Muscle layer of duodenum (tissue), 2 donors: ENCODE results near the gene MLXIPL.
A peak's percentile ranks its signal among the peaks of the same experiment; 100 is the strongest.
"Not testable (repeated sequence)": the region's sequence is repeated elsewhere in the genome, so short reads cannot be mapped to it uniquely, and the experiment has no call there.

ENCODE experiments used
- H3K27ac ChIP-seq: one replicate; pipeline ENCODE4 v1.7.0; 2013; ENCODE audit warnings: mild to moderate bottlenecking, low read length
- H3K27me3 ChIP-seq: one replicate; pipeline ENCODE4 v1.7.0; 2013; ENCODE audit warnings: low read depth, mild to moderate bottlenecking, control low read depth, low read length
- H3K36me3 ChIP-seq, 2 donors: one replicate each; pipeline ENCODE4 v1.7.0; 2013; ENCODE audit warnings: low read length in 2 of 2, control low read depth in 1 of 2, mild to moderate bottlenecking in 1 of 2; ENCODE audit not compliant: insufficient read depth in 2 of 2, control insufficient read depth in 1 of 2
- H3K4me1 ChIP-seq, 2 donors: one replicate each; pipeline ENCODE4 v1.7.0; 2013; ENCODE audit warnings: low read length in 2 of 2, mild to moderate bottlenecking in 2 of 2, control low read depth in 1 of 2, moderate library complexity in 1 of 2; ENCODE audit not compliant: insufficient read depth in 2 of 2, control insufficient read depth in 1 of 2
- H3K4me3 ChIP-seq, 2 donors: one replicate each; pipeline ENCODE4 v1.7.0; 2013; ENCODE audit warnings: low read length in 2 of 2, low read depth in 1 of 2, mild to moderate bottlenecking in 1 of 2
- H3K9me3 ChIP-seq, 2 donors: one replicate each; pipeline ENCODE4 v1.7.0; 2013; ENCODE audit warnings: low read length in 2 of 2, control low read depth in 1 of 2, mild to moderate bottlenecking in 1 of 2; ENCODE audit not compliant: control insufficient read depth in 1 of 2
- donor health status: healthy.

Gene MLXIPL

DNA sequence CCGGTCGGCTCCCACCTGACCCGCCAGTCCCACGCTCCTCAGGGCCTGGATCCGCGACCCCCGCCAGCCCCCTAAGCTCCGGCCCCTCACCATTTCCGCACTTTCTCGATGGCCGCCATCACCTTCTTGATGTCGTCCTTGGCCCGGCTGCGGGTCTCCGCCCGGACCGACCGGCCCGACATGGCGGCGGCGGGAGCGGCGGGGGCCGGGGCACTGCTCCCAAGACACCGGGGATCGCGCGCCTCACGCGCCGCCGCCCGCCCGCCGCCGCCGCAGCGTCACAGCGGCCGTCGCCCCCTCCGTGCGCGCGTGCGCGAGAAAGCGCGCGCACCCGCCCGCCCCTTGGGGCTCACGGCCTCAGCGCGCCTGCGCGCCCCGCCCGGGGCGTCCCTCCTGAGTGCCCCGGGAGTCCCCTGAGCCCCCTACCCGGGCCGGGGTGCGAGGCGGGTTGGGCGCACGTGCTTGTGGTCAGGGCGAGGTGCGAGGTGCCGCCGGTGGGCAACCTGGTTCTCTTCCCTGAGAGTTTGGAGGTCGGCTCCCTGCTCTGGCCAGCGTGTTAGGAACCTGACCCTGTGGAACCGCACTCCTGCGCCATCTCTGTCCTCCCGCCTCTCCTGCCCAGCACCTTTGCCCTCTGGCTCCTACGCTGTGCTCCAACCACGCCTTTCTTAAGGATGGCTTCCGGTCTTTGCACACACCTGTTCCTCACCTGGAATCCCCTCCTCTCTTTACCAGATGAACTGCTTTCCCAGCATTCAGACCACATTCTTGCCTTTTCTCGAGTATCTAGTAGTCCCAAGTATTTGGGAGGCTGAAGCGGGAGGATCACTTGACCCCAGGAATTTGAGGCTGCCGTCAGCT, 66.7 kb downstream of the MLXIPL start, which contains the start of gene BCL7B:
Gene BCL7B (minus strand): TSS at position 294 of the 861 bp plus-strand sequence. CDS start 112 bp downstream, at position 182.
- no peaks in the 10 kb centered on the region for H3K27me3 ChIP-seq
- peaks cover 3% of the 10 kb centered on the region in 2 donors for H3K36me3 ChIP-seq
- no peaks in the 10 kb centered on the region for H3K9me3 ChIP-seq
- peaks cover 6 to 32% of the 10 kb centered on the region in 2 donors for H3K4me1 ChIP-seq
- peak within 1 kb of the TSS; percentile 92 for H3K27ac ChIP-seq
- peak within 1 kb of the TSS; percentile 74 to 94 for H3K4me3 ChIP-seq

GRCh38 chr7:73557108-73557396, 67.3 kb downstream of the MLXIPL start:
- no peaks in the 10 kb centered on the region for H3K27me3 ChIP-seq
- peaks cover 6 to 32% of the 10 kb centered on the region in 2 donors for H3K4me1 ChIP-seq
- peak overlapping the region; percentile 92 for H3K27ac ChIP-seq
- H3K4me3 ChIP-seq, result peak overlapping the region; percentile 74 to 94
- peaks cover 4 to 7% of the 10 kb centered on the region in 2 donors for H3K36me3 ChIP-seq
- H3K9me3 ChIP-seq, result no peaks in the 10 kb centered on the region

GRCh38 chr7:73556208-73557107, 67.9 kb downstream of the MLXIPL start:
- H3K9me3 ChIP-seq, result no peaks in the 10 kb centered on the region
- peak overlapping the region; percentile 74 to 94 for H3K4me3 ChIP-seq
- peaks cover 6 to 32% of the 10 kb centered on the region in 2 donors for H3K4me1 ChIP-seq
- H3K27ac ChIP-seq, result peak overlapping the region; percentile 92
- H3K36me3 ChIP-seq, result peaks cover 6 to 8% of the 10 kb centered on the region in 2 donors
- no peaks in the 10 kb centered on the region for H3K27me3 ChIP-seq

DNA sequence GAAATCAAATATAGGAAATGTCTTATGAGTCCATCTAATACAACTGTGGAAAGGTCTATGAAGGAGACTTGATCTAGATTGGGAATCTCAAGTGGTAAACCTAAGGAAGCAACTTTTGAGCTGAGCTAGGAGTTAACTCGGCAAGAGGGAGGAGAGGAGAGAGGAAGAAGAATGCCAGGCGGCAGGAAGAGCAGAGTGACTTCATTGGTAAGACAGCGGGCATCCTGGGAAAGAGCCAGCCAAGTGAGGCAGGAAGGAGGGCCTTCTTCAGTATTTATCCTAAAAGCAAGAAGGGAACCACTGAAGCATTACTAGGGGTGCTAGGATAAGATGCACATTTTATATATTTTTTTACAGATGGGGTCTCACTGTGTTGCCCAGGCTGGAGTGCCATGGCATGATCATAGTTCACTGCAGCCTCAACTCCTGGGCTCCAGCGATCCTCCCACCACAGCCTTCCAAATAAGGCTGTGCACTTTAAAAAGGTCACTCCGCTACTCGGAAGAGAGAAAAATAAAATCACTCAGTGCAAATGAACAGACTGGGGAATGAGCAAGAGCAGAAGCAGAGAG, 68.8 kb downstream of the MLXIPL start:
- H3K4me1 ChIP-seq, result peaks cover 6 to 32% of the 10 kb centered on the region in 2 donors
- peaks cover 13 to 14% of the 10 kb centered on the region in 2 donors for H3K36me3 ChIP-seq
- H3K27ac ChIP-seq, result peak overlapping the region; percentile 92
- peak overlapping the region; percentile 74 to 94 for H3K4me3 ChIP-seq
- H3K9me3 ChIP-seq, result no peaks in the 10 kb centered on the region
- no peaks in the 10 kb centered on the region for H3K27me3 ChIP-seq

DNA sequence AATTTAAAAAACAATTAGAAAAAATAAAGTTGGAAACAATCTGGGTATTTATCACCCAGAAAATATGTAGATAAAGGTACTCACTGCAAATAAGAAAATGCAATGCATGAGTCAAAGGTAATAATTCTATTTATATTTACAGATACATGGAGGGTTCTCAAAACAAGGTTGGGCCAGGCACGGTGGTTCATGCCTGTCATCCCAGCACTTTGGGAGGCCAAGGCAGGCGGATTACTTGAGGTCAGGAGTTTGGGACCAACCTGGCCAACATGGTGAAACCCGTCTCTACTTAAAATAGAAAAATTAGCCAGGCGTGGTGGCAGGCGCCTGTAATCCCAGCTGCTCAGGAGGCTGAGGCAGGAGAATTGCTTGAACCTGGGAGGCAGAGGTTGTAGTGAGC, 74.2 kb downstream of the MLXIPL start:
- peaks cover 0 to 11% of the 10 kb centered on the region in 2 donors for H3K4me1 ChIP-seq
- peaks cover 19 to 44% of the 10 kb centered on the region in 2 donors for H3K36me3 ChIP-seq
- H3K27me3 ChIP-seq, H3K27ac ChIP-seq, H3K9me3 ChIP-seq, H3K4me3 ChIP-seq: not testable (repeated sequence)

- no peaks in the 10 kb centered on the region for H3K27me3 ChIP-seq
- H3K36me3 ChIP-seq, result peaks cover 19 to 44% of the 10 kb centered on the region in 2 donors
- H3K4me3 ChIP-seq, result no peak overlapping the region
- H3K9me3 ChIP-seq, result no peaks in the 10 kb centered on the region
- H3K4me1 ChIP-seq, result peaks cover 0 to 2% of the 10 kb centered on the region in 2 donors
- no peak overlapping the region for H3K27ac ChIP-seq
Measured at GRCh38 chr7:73549176-73549575, 75.1 kb downstream of the MLXIPL start.

DNA sequence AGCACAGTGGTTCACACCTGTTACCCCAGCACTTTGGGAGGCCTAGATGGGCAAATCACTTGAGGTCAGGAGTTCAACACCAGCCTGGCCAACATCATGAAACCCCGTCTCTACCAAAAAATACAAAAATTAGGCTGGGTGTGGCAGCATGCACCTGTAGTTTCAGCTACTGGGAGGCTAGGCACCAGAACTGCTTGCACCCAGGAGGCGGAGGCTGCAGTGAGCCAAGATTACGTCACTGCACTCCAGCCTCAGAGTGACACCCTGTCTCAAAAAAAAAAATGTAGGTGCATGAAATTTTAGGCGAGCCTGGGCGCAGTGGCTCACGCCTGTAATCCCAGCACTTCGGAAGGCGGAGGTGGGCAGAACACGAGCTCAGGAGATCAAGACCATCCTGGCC, 76.5 kb downstream of the MLXIPL start:
- Histone ChIP-seq H3K27ac (no peak overlapping the region), H3K4me3 (no peak overlapping the region), H3K36me3 (peaks cover 27 to 43% of the 10 kb centered on the region in 2 donors), H3K9me3 (no peaks in the 10 kb centered on the region), H3K27me3 (no peaks in the 10 kb centered on the region), H3K4me1 (no peaks in the 10 kb centered on the region)

- Histone ChIP-seq H3K27ac (no peak overlapping the region), H3K4me1 (no peaks in the 10 kb centered on the region), H3K27me3 (no peaks in the 10 kb centered on the region), H3K36me3 (peaks cover 31 to 50% of the 10 kb centered on the region in 2 donors), H3K9me3 (no peaks in the 10 kb centered on the region), H3K4me3 (no peak overlapping the region)
Measured at GRCh38 chr7:73544678-73545077, 79.6 kb downstream of the MLXIPL start.
